H9 (cell line): Measurements from ENCODE around the gene SLC34A3. TPM values are rescaled to one million over a fixed set of nuclear protein-coding genes. Genes with fewer than 3 reads are reported as not detected.

Experiments
- DNase-seq: peaks from one replicate; pipeline ENCODE4 v3.0.0-alpha.2; 2017
- H2AFZ ChIP-seq: one replicate; pipeline ENCODE4 v1.6.1; 2013; ENCODE audit warnings: mild to moderate bottlenecking, low read length, control low read depth, moderate library complexity
- H2AK5ac ChIP-seq: 2 replicates; pipeline ENCODE4 v1.6.1; 2013; ENCODE audit warnings: low read length, control low read depth, mixed read lengths; ENCODE audit not compliant: insufficient read length
- H2BK120ac ChIP-seq: one replicate; pipeline ENCODE4 v1.6.1; 2013; ENCODE audit warnings: low read depth, mild to moderate bottlenecking, low read length, control low read depth, inconsistent platforms; ENCODE audit not compliant: poor library complexity, severe bottlenecking
- H2BK12ac ChIP-seq: 2 replicates; pipeline ENCODE4 v1.6.1; 2013; ENCODE audit warnings: low read length, control low read depth, mixed read lengths, low read depth; ENCODE audit not compliant: insufficient read length
- H2BK15ac ChIP-seq: 2 replicates; pipeline ENCODE4 v1.6.1; 2013; ENCODE audit warnings: low read depth, low read length, control low read depth
- H2BK20ac ChIP-seq: one replicate; pipeline ENCODE4 v1.6.1; 2013; ENCODE audit warnings: low read depth, mild to moderate bottlenecking, low read length, control low read depth, inconsistent platforms; ENCODE audit not compliant: poor library complexity, severe bottlenecking
- H2BK5ac ChIP-seq: 2 replicates; pipeline ENCODE4 v1.6.1; 2013; ENCODE audit warnings: low read length, control low read depth, mixed read lengths; ENCODE audit not compliant: insufficient read length
- H3K14ac ChIP-seq: 2 replicates; pipeline ENCODE4 v1.6.1; 2013; ENCODE audit warnings: low read length, control low read depth; ENCODE audit not compliant: insufficient read depth
- H3K18ac ChIP-seq: 2 replicates; pipeline ENCODE4 v1.6.1; 2013; ENCODE audit warnings: low read depth, mild to moderate bottlenecking, mixed read lengths, low read length, control low read depth; ENCODE audit not compliant: insufficient read length
- H3K23ac ChIP-seq: 2 replicates; pipeline ENCODE4 v1.6.1; 2013; ENCODE audit warnings: low read length, control low read depth, mixed read lengths, low read depth; ENCODE audit not compliant: insufficient read length
- H3K23me2 ChIP-seq: 2 replicates; pipeline ENCODE4 v1.6.1; 2013; ENCODE audit warnings: low read depth, mild to moderate bottlenecking, mixed read lengths, low read length, control low read depth; ENCODE audit not compliant: insufficient read length, poor library complexity, severe bottlenecking
- H3K27ac ChIP-seq: 2 replicates; pipeline ENCODE4 v1.5.1; 2013; ENCODE audit warnings: low read length, control low read depth, mixed read lengths, low read depth; ENCODE audit not compliant: insufficient read length
- H3K27me3 ChIP-seq: 2 replicates; pipeline ENCODE4 v1.6.1; 2013; ENCODE audit warnings: low read length, control low read depth, inconsistent platforms; ENCODE audit not compliant: insufficient read depth
- H3K4ac ChIP-seq: 2 replicates; pipeline ENCODE4 v1.6.1; 2013; ENCODE audit warnings: low read depth, mild to moderate bottlenecking, control low read depth, inconsistent platforms, low read length, moderate library complexity
- H3K4me1 ChIP-seq: 2 replicates; pipeline ENCODE4 v1.6.1; 2013; ENCODE audit warnings: low read length, control low read depth, inconsistent platforms; ENCODE audit not compliant: insufficient read depth
- H3K4me2 ChIP-seq: 2 replicates; pipeline ENCODE4 v1.6.1; 2013; ENCODE audit warnings: low read length, control low read depth, mixed read lengths; ENCODE audit not compliant: insufficient read length, insufficient read depth
- H3K56ac ChIP-seq: 2 replicates; pipeline ENCODE4 v1.6.1; 2013; ENCODE audit warnings: low read depth, mild to moderate bottlenecking, mixed read lengths, low read length, control low read depth; ENCODE audit not compliant: insufficient read length
- H3K79me1 ChIP-seq: 2 replicates; pipeline ENCODE4 v1.6.1; 2013; ENCODE audit warnings: low read depth, mild to moderate bottlenecking, moderate library complexity, low read length, control low read depth, inconsistent platforms; ENCODE audit not compliant: insufficient read depth, poor library complexity, severe bottlenecking
- H3K79me2 ChIP-seq: 2 replicates; pipeline ENCODE4 v1.6.1; 2013; ENCODE audit warnings: low read length, control low read depth, inconsistent platforms; ENCODE audit not compliant: insufficient read depth
- H3K9ac ChIP-seq: 2 replicates; pipeline ENCODE4 v1.6.1; 2013; ENCODE audit warnings: low read length, control low read depth, mixed read lengths; ENCODE audit not compliant: insufficient read length; ENCODE audit errors: extremely low read depth
- H3K9me3 ChIP-seq: one replicate; pipeline ENCODE4 v1.6.1; 2013; ENCODE audit warnings: low read depth, low read length, inconsistent platforms; ENCODE audit not compliant: control insufficient read depth
- H3T11ph ChIP-seq: one replicate; pipeline ENCODE4 v1.6.1; 2013; ENCODE audit warnings: mild to moderate bottlenecking, low read length, control low read depth, inconsistent platforms
- H4K20me1 ChIP-seq: one replicate; pipeline ENCODE4 v1.6.1; 2013; ENCODE audit not compliant: control insufficient read depth, insufficient read length, insufficient read depth
- H4K5ac ChIP-seq: 2 replicates; pipeline ENCODE4 v1.6.1; 2013; ENCODE audit warnings: low read depth, mild to moderate bottlenecking, mixed read lengths, low read length, control low read depth; ENCODE audit not compliant: insufficient read length
- H4K8ac ChIP-seq: replicated peaks from 2 replicates; pipeline ENCODE4 v1.6.1; 2013; ENCODE audit warnings: low read length, control low read depth, mixed read lengths, low read depth; ENCODE audit not compliant: insufficient read length
- H4K91ac ChIP-seq: 2 replicates; pipeline ENCODE4 v1.6.1; 2013; ENCODE audit warnings: low read depth, mild to moderate bottlenecking, moderate library complexity, mixed read lengths, low read length, control low read depth; ENCODE audit not compliant: insufficient read length
- H3K27ac Mint-ChIP-seq, 3 experiments: 2 replicates in 2 of 3; 3 replicates in 1 of 3; pipeline ENCODE4 v1.8.0; 2020 to 2021; ENCODE audit warnings: mixed read lengths in 3 of 3, mild to moderate bottlenecking in 1 of 3, moderate library complexity in 1 of 3
- H3K27me3 Mint-ChIP-seq: 2 replicates; pipeline ENCODE4 v1.8.0; 2021; ENCODE audit warnings: low read depth, mild to moderate bottlenecking, moderate library complexity, mixed read lengths
- H3K36me3 Mint-ChIP-seq, 3 experiments: 2 replicates in 2 of 3; 3 replicates in 1 of 3; pipeline ENCODE4 v1.8.0; 2020 to 2021; ENCODE audit warnings: low read depth in 3 of 3, mixed read lengths in 3 of 3; ENCODE audit not compliant: insufficient read depth in 1 of 3
- H3K4me1 Mint-ChIP-seq, 2 experiments: 2 replicates each; pipeline ENCODE4 v1.8.0; 2020; ENCODE audit warnings: mixed read lengths in 2 of 2
- H3K4me3 Mint-ChIP-seq, 2 experiments: 2 replicates in 1 of 2; 3 replicates in 1 of 2; pipeline ENCODE4 v1.8.0; 2020 to 2021; ENCODE audit warnings: mild to moderate bottlenecking in 2 of 2, mixed read lengths in 2 of 2, moderate library complexity in 1 of 2
- H3K9me3 Mint-ChIP-seq, 2 experiments: 2 replicates in 1 of 2; 3 replicates in 1 of 2; pipeline ENCODE4 v1.8.0; 2020; ENCODE audit warnings: mild to moderate bottlenecking in 2 of 2, mixed read lengths in 2 of 2, moderate library complexity in 1 of 2
- CTCF ChIP-seq: fragments of 200-600 bp; sonication (generic); conservative IDR thresholded peaks from 3 replicates; pipeline ENCODE4 v1.8.0; 2021; ENCODE audit warnings: antibody characterized with exemption, mild to moderate bottlenecking
- WGBS: extraction: QIAGEN DNeasy Blood & Tissue Kit; methylation state at CpG from one replicate; pipeline ENCODE4 v1.1.7; 2013; ENCODE audit warnings: missing lambda C conversion rate, low lambda C conversion rate, mixed read lengths; ENCODE audit not compliant: insufficient read length; ENCODE audit errors: extremely low coverage; 5-methylcytosine and 5-hydroxymethylcytosine counted together
- total RNA-seq: library from RNA; stranded (reverse); gene quantifications from 2 replicates; pipeline ENCODE4 v1.2.1, GENCODE V29; 2021

SLC34A3 gene
- total RNA-seq, 1 experiment from 2014 or later: not detected

- Histone ChIP-seq H2BK15ac (no peak overlapping the region), H3K79me1 (peaks cover 5% of the 10 kb centered on the region), H2BK12ac (no peak overlapping the region), H3K23ac (no peak overlapping the region), H2BK120ac (no peak overlapping the region), H2BK5ac (no peak overlapping the region), H4K91ac (no peak overlapping the region), H3K79me2 (peaks cover 6% of the 10 kb centered on the region; the same call in 1 of the 2 replicates), H3K18ac (no peak overlapping the region), H2AK5ac (no peak overlapping the region), H3K14ac (no peak overlapping the region), H3K4me2 (no peak overlapping the region), H3K9ac (no peak overlapping the region), H3K4ac (no peak overlapping the region), H4K5ac (no peak overlapping the region), H3K56ac (no peak overlapping the region), H4K20me1 (no peaks in the 10 kb centered on the region), H3K27me3 (no peaks in the 10 kb centered on the region), H3K27ac (no peak overlapping the region), H3K4me1 (no peaks in the 10 kb centered on the region), H2AFZ (no peak overlapping the region), H4K8ac (no peak overlapping the region), H3K23me2 (peaks cover 14% of the 10 kb centered on the region), H3K9me3 (no peaks in the 10 kb centered on the region), H3T11ph (no peak overlapping the region), H2BK20ac (no peak overlapping the region)
- Mint-ChIP-seq H3K4me1 (peaks cover 8 to 19% of the 10 kb centered on the region in 2 experiments), H3K36me3 (peaks cover 7 to 12% (median 8%) of the 10 kb centered on the region in 3 experiments; a peak in 6 of 7 replicates), H3K4me3 (peak overlapping the region in 1 of 2 experiments; percentile 29; a peak in 1 of 5 replicates), H3K9me3 (no peaks in the 10 kb centered on the region; a peak in 1 of 5 replicates), H3K27me3 (peaks cover 20% of the 10 kb centered on the region), H3K27ac (no peak overlapping the region; a peak in 1 of 7 replicates)
- peak; percentile 69 for DNase-seq
- TF ChIP-seq CTCF: no peak
- WGBS: no CpG with 5 or more reads among the region's 35 CpGs
Observed at GRCh38 chr9:137252555-137253506, 22.1 kb downstream of the SLC34A3 start.
